ENCODE measurements around the gene IFI30. TPM values are rescaled to one million over a fixed set of nuclear protein-coding genes. Genes with fewer than 3 reads are reported as not detected.

Gene IFI30
- total RNA-seq, 1 donor from 2014 or later: 52.7 TPM

GRCh38 chr19:18223860-18224524 lies 50.4 kb downstream of the IFI30 start:
- Mint-ChIP-seq H3K27me3 (peaks cover 46% of the 10 kb centered on the region), H3K4me3 (peak overlapping the region; percentile 91), H3K9me3 (no peaks in the 10 kb centered on the region), H3K27ac (peak overlapping the region; percentile 76), H3K4me1 (peaks cover 12% of the 10 kb centered on the region), H3K36me3 (ENCODE audit: low read depth) (peaks cover 2% of the 10 kb centered on the region)
- intact Hi-C loops (cut with micrococcal nuclease): loop anchor here (2.0 kb wide), 1 partner anchor 19 kb away; the partner anchor contains the start of gene RAB3A
- DNase-seq: peak; percentile 78

GRCh38 chr19:18224525-18225354 lies 51.1 kb downstream of the IFI30 start:
- H3K27ac Mint-ChIP-seq: peak overlapping the region; percentile 76
- peaks cover 2% of the 10 kb centered on the region for H3K36me3 Mint-ChIP-seq (ENCODE audit: low read depth)
- DNase-seq: peak; percentile 97
- intact Hi-C loops (cut with micrococcal nuclease): loop anchor here (2.0 kb wide), 1 partner anchor 20 kb away; the partner anchor contains the start of gene RAB3A
- H3K9me3 Mint-ChIP-seq: no peaks in the 10 kb centered on the region
- peaks cover 12% of the 10 kb centered on the region for H3K4me1 Mint-ChIP-seq
- H3K4me3 Mint-ChIP-seq: peak overlapping the region; percentile 91
- H3K27me3 Mint-ChIP-seq: peaks cover 51% of the 10 kb centered on the region

- H3K36me3 Mint-ChIP-seq (ENCODE audit: low read depth): peaks cover 2% of the 10 kb centered on the region
- peaks cover 55% of the 10 kb centered on the region for H3K27me3 Mint-ChIP-seq
- H3K4me1 Mint-ChIP-seq: peaks cover 12% of the 10 kb centered on the region
- intact Hi-C loops (cut with micrococcal nuclease): loop anchor here (2.0 kb wide), 1 partner anchor 21 kb away; the partner anchor contains the start of gene RAB3A
- H3K4me3 Mint-ChIP-seq: peak overlapping the region; percentile 91
- no peak overlapping the region for H3K27ac Mint-ChIP-seq
- no peak for DNase-seq
- H3K9me3 Mint-ChIP-seq: no peaks in the 10 kb centered on the region
Observed at GRCh38 chr19:18225355-18225701, 51.7 kb downstream of the IFI30 start.

- no peak for DNase-seq
- Mint-ChIP-seq H3K36me3 (ENCODE audit: low read depth) (peaks cover 2% of the 10 kb centered on the region), H3K4me3 (peak within 1 kb of the TSS; percentile 91), H3K9me3 (no peaks in the 10 kb centered on the region), H3K4me1 (peaks cover 12% of the 10 kb centered on the region), H3K27me3 (peaks cover 57% of the 10 kb centered on the region), H3K27ac (no peak within 1 kb of the TSS)
- intact Hi-C loops (cut with micrococcal nuclease): loop anchor here (2.0 kb wide), 1 partner anchor 21 kb away; the partner anchor contains the start of gene RAB3A
Observed at GRCh38 chr19:18225702-18226468, 52.3 kb downstream of the IFI30 start, which contains the start of gene PDE4C. Gene PDE4C, minus strand, starts transcription at chr19:18226438. Its CDS starts 23 bp downstream, at chr19:18226415.

GRCh38 chr19:18226956-18227780 lies 53.6 kb downstream of the IFI30 start:
- Mint-ChIP-seq H3K4me3 (no peak overlapping the region), H3K9me3 (no peaks in the 10 kb centered on the region), H3K27me3 (peaks cover 58% of the 10 kb centered on the region), H3K36me3 (ENCODE audit: low read depth) (peaks cover 2% of the 10 kb centered on the region), H3K4me1 (peaks cover 13% of the 10 kb centered on the region), H3K27ac (no peak overlapping the region)
- no peak for DNase-seq
- intact Hi-C loops (cut with micrococcal nuclease): no loop called here

Other genes starting within 250 kb of the IFI30 start
- gene CCDC124, start 240.8 kb upstream of the IFI30 start, total RNA-seq: 126 and 136 TPM in 2 replicates
- 0.62 TPM in 1 of 2 replicates, not detected in the other for gene KCNN1, start 206.7 kb upstream of the IFI30 start, total RNA-seq
- gene ARRDC2, start 165.6 kb upstream of the IFI30 start, total RNA-seq: 41.3 and 41.7 TPM in 2 replicates
- gene IL12RB1, start 86.9 kb upstream of the IFI30 start, total RNA-seq: 37.0 and 38.8 TPM in 2 replicates
- gene MAST3, start 76.0 kb upstream of the IFI30 start, total RNA-seq: 16.2 and 17.2 TPM in 2 replicates
- gene PIK3R2, start 20.6 kb upstream of the IFI30 start, total RNA-seq: 19.6 and 20.7 TPM in 2 replicates
- 18.4 and 20.9 TPM in 2 replicates for gene MPV17L2, start 19.4 kb downstream of the IFI30 start, total RNA-seq
- 9.6 and 10.3 TPM in 2 replicates for gene RAB3A, start 30.2 kb downstream of the IFI30 start, total RNA-seq
- gene PDE4C, start 52.6 kb downstream of the IFI30 start, total RNA-seq: 0.14 and 0.37 TPM in 2 replicates
- gene IQCN, start 100.6 kb downstream of the IFI30 start, total RNA-seq: 2.3 and 3.0 TPM in 2 replicates
- gene JUND, start 107.8 kb downstream of the IFI30 start, total RNA-seq: 382 and 413 TPM in 2 replicates
- gene LSM4, start 149.3 kb downstream of the IFI30 start, total RNA-seq: 217 and 225 TPM in 2 replicates
- gene PGPEP1, start 166.8 kb downstream of the IFI30 start, total RNA-seq: 14.6 and 18.5 TPM in 2 replicates
- gene GDF15, start 212.3 kb downstream of the IFI30 start, total RNA-seq: 0.26 TPM in 1 of 2 replicates, not detected in the other
- not detected in 2 replicates for gene LRRC25, start 223.8 kb downstream of the IFI30 start, total RNA-seq
- gene SSBP4, start 245.6 kb downstream of the IFI30 start, total RNA-seq: 154 TPM in 2 replicates